OCI-LY1 (cell line): ENCODE measurements around the gene MYH14.

ENCODE experiments used
- H2AFZ ChIP-seq: fragments of 200-600 bp; sonication (generic), shearing (Covaris generic); 2 replicates; pipeline ENCODE4 v1.6.0; 2014; ENCODE audit warnings: antibody characterized with exemption, mild to moderate bottlenecking, low read length
- H3F3A ChIP-seq: fragments of 200-600 bp; sonication (generic), shearing (Covaris generic); 2 replicates; pipeline ENCODE4 v1.6.0; 2014; ENCODE audit warnings: mild to moderate bottlenecking, antibody characterized with exemption, low read length, moderate library complexity; ENCODE audit not compliant: insufficient read depth
- H3K27ac ChIP-seq: fragments of 200-600 bp; sonication (generic); 2 replicates; pipeline ENCODE4 v1.5.1; 2014; ENCODE audit warnings: low read length, mixed run types, mild to moderate bottlenecking, low read depth; ENCODE audit not compliant: poor library complexity, severe bottlenecking
- H3K27me3 ChIP-seq: fragments of 200-600 bp; sonication (generic); 2 replicates; pipeline ENCODE4 v1.6.0; 2014; ENCODE audit warnings: antibody characterized with exemption, mild to moderate bottlenecking, low read length, moderate library complexity; ENCODE audit not compliant: insufficient read depth
- H3K36me3 ChIP-seq: fragments of 200-600 bp; sonication (generic); 2 replicates; pipeline ENCODE4 v1.6.1; 2014; ENCODE audit warnings: mild to moderate bottlenecking, antibody characterized with exemption, low read length, moderate library complexity, mixed read lengths; ENCODE audit not compliant: insufficient read depth
- H3K4me1 ChIP-seq: fragments of 200-600 bp; sonication (generic); 2 replicates; pipeline ENCODE4 v1.5.1; 2014; ENCODE audit warnings: mild to moderate bottlenecking, low read length, moderate library complexity; ENCODE audit not compliant: insufficient read depth, severe bottlenecking
- H3K4me2 ChIP-seq: fragments of 200-600 bp; sonication (generic), shearing (Covaris generic); 2 replicates; pipeline ENCODE4 v1.6.1; 2014; ENCODE audit warnings: low read length
- H3K4me3 ChIP-seq: fragments of 200-600 bp; sonication (generic); 2 replicates; pipeline ENCODE4 v1.5.1; 2014; ENCODE audit warnings: low read length, low read depth, mild to moderate bottlenecking, mixed read lengths; ENCODE audit not compliant: poor library complexity, severe bottlenecking
- H3K79me2 ChIP-seq: fragments of 200-600 bp; shearing (Covaris generic); 2 replicates; pipeline ENCODE4 v1.6.1; 2016; ENCODE audit warnings: mixed run types, low read length, mixed read lengths; ENCODE audit not compliant: insufficient read depth
- H3K9ac ChIP-seq: fragments of 200-600 bp; sonication (generic), shearing (Covaris generic); 2 replicates; pipeline ENCODE4 v1.6.1; 2014; ENCODE audit warnings: mild to moderate bottlenecking, low read length, mixed read lengths
- H3K9me2 ChIP-seq: fragments of 200-600 bp; sonication (generic), shearing (Covaris generic); 2 replicates; pipeline ENCODE4 v1.6.1; 2014; ENCODE audit warnings: low read depth, mild to moderate bottlenecking, low read length, mixed read lengths
- H3K9me3 ChIP-seq: fragments of 200-600 bp; shearing (Covaris generic); 2 replicates; pipeline ENCODE4 v1.6.1; 2014; ENCODE audit warnings: low read length, mixed read lengths
- H4K20me1 ChIP-seq: fragments of 200-600 bp; sonication (generic), shearing (Covaris generic); 2 replicates; pipeline ENCODE4 v1.6.0; 2016; ENCODE audit warnings: mild to moderate bottlenecking, low read length; ENCODE audit not compliant: insufficient read depth
- EZH2 ChIP-seq: fragments of 200-600 bp; sonication (generic), shearing (Covaris generic); IDR thresholded peaks from 2 replicates; pipeline ENCODE4 v1.8.0; 2017; ENCODE audit warnings: borderline replicate concordance, mixed run types, mild to moderate bottlenecking, antibody characterized with exemption, low read length, moderate library complexity, mixed read lengths
- TF ChIP-seq, protein P1 (sequence below): fragments of 200-600 bp; sonication (generic), shearing (Covaris generic); IDR thresholded peaks from 2 replicates; pipeline ENCODE4 v1.5.1; 2017; ENCODE audit warnings: mild to moderate bottlenecking, antibody characterized with exemption, low read length, moderate library complexity, mixed read lengths

Gene MYH14

GRCh38 chr19:50202962-50203280 lies 501 bp upstream of the MYH14 start:
- H3K79me2 ChIP-seq = no peaks in the 10 kb centered on the region
- no peaks in the 10 kb centered on the region for H3K4me1 ChIP-seq
- no peaks in the 10 kb centered on the region for H3K36me3 ChIP-seq
- H3K4me2 ChIP-seq = no peak overlapping the region
- no peaks in the 10 kb centered on the region for H3K27me3 ChIP-seq
- no peaks in the 10 kb centered on the region for H3F3A ChIP-seq
- H3K9me2 ChIP-seq = no peaks in the 10 kb centered on the region
- no peak overlapping the region for H3K9ac ChIP-seq
- H3K27ac ChIP-seq = no peak overlapping the region
- no peak overlapping the region for H3K4me3 ChIP-seq
- H3K9me3 ChIP-seq = no peaks in the 10 kb centered on the region
- H4K20me1 ChIP-seq = no peaks in the 10 kb centered on the region
- no peak overlapping the region for H2AFZ ChIP-seq
- TF ChIP-seq, protein P1, sequence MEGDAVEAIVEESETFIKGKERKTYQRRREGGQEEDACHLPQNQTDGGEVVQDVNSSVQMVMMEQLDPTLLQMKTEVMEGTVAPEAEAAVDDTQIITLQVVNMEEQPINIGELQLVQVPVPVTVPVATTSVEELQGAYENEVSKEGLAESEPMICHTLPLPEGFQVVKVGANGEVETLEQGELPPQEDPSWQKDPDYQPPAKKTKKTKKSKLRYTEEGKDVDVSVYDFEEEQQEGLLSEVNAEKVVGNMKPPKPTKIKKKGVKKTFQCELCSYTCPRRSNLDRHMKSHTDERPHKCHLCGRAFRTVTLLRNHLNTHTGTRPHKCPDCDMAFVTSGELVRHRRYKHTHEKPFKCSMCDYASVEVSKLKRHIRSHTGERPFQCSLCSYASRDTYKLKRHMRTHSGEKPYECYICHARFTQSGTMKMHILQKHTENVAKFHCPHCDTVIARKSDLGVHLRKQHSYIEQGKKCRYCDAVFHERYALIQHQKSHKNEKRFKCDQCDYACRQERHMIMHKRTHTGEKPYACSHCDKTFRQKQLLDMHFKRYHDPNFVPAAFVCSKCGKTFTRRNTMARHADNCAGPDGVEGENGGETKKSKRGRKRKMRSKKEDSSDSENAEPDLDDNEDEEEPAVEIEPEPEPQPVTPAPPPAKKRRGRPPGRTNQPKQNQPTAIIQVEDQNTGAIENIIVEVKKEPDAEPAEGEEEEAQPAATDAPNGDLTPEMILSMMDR = no peak
- no peak for TF ChIP-seq EZH2

- Histone ChIP-seq H3K4me1 (no peaks in the 10 kb centered on the region), H3K79me2 (no peaks in the 10 kb centered on the region), H3K27ac (no peak overlapping the region), H3K4me3 (no peak overlapping the region), H3K9me3 (no peaks in the 10 kb centered on the region), H3K36me3 (no peaks in the 10 kb centered on the region), H3K4me2 (no peak overlapping the region), H3F3A (no peaks in the 10 kb centered on the region), H3K9ac (no peak overlapping the region), H3K9me2 (no peaks in the 10 kb centered on the region), H2AFZ (no peak overlapping the region), H3K27me3 (no peaks in the 10 kb centered on the region), H4K20me1 (no peaks in the 10 kb centered on the region)
- TF ChIP-seq EZH2 = no peak
- TF ChIP-seq, protein P1 = no peak
Measured at GRCh38 chr19:50204081-50204428, 633 bp downstream of the MYH14 start.

- Histone ChIP-seq H3F3A (no peaks in the 10 kb centered on the region), H2AFZ (no peak overlapping the region), H3K4me2 (no peak overlapping the region), H3K27ac (no peak overlapping the region), H3K4me3 (no peak overlapping the region), H3K27me3 (no peaks in the 10 kb centered on the region), H3K9ac (no peak overlapping the region), H3K79me2 (no peaks in the 10 kb centered on the region), H3K36me3 (no peaks in the 10 kb centered on the region), H3K9me2 (no peaks in the 10 kb centered on the region), H3K4me1 (no peaks in the 10 kb centered on the region), H4K20me1 (no peaks in the 10 kb centered on the region), H3K9me3 (no peaks in the 10 kb centered on the region)
- TF ChIP-seq, protein P1 = no peak
- TF ChIP-seq EZH2 = no peak
Measured at GRCh38 chr19:50204811-50205675, 1.6 kb downstream of the MYH14 start.
